ENCODE measurements around the gene RSRC1. TPM values are rescaled to one million over a fixed set of nuclear protein-coding genes. Genes with fewer than 3 reads are reported as not detected.

The RSRC1 gene
- total and polyA plus RNA-seq, 8 donors, result 7.7 to 19.9 (median 10.2) TPM

DNA sequence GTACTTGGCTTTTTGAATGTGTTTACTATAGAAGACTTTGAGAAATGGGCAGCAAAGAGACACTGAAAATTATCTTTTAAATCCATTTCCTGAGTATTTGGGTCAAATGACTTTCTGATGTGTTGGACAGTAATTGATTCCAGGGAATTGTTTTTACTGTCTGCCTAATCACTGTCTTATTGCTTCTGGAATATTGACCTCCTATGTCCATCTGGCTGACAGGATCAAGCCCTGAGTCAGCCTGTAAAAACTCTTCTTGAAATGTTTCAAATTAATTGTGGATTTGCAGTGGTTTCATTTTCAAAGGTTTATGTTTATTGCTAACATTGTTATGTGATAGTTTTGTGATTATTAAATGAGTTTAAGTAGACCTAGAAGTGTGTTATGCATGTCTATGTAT, 410.5 kb downstream of the RSRC1 start:
- Histone ChIP-seq H3K4me1 (no peaks in the 10 kb centered on the region), H3K36me3 (no peaks in the 10 kb centered on the region), H3K27me3 (no peaks in the 10 kb centered on the region), H3K9me3 (no peaks in the 10 kb centered on the region), H3K4me3 (no peak overlapping the region), H3K27ac (no peak overlapping the region)
- no peak for TF ChIP-seq CTCF (IDR thresholded peaks at IDR 0.05)
- FAIRE-seq, result no peak
- DNase-seq, result no peak
- intact Hi-C loops (cut with DNase I), result no loop called here
- no peak for ATAC-seq

- Histone ChIP-seq H3K27ac (no peak overlapping the region), H3K36me3 (no peaks in the 10 kb centered on the region), H3K4me3 (no peak overlapping the region), H3K4me1 (no peaks in the 10 kb centered on the region), H3K27me3 (no peaks in the 10 kb centered on the region), H3K9me3 (no peaks in the 10 kb centered on the region)
- FAIRE-seq, result no peak
- ATAC-seq, result no peak
- 68 to 83% methylated on average over 4 of the region's 4 CpGs for WGBS, 2 donors
- DNase-seq, result no peak
- TF ChIP-seq CTCF (IDR thresholded peaks at IDR 0.05), result no peak
- intact Hi-C loops (cut with DNase I), result no loop called here
Measured at GRCh38 chr3:158522221-158523136, 412.6 kb downstream of the RSRC1 start.

GRCh38 chr3:158528076-158528674, 418.3 kb downstream of the RSRC1 start:
- H3K9me3 ChIP-seq, result no peaks in the 10 kb centered on the region
- FAIRE-seq (no peak), ATAC-seq (no peak), DNase-seq (no peak)
- H3K36me3 ChIP-seq, result no peaks in the 10 kb centered on the region
- no peak overlapping the region for H3K4me3 ChIP-seq
- no peaks in the 10 kb centered on the region for H3K27me3 ChIP-seq
- WGBS, 2 donors, result 94 to 95% methylated on average over 7 of the region's 7 CpGs
- H3K4me1 ChIP-seq, result no peaks in the 10 kb centered on the region
- intact Hi-C loops (cut with DNase I), result no loop called here
- H3K27ac ChIP-seq, result no peak overlapping the region
- no peak for TF ChIP-seq CTCF (IDR thresholded peaks at IDR 0.05)

- Histone ChIP-seq H3K36me3 (no peaks in the 10 kb centered on the region), H3K4me3 (no peak overlapping the region), H3K27me3 (no peaks in the 10 kb centered on the region), H3K4me1 (no peaks in the 10 kb centered on the region), H3K9me3 (no peaks in the 10 kb centered on the region), H3K27ac (no peak overlapping the region)
- intact Hi-C loops (cut with DNase I), result no loop called here
- no peak for FAIRE-seq
- 61 to 65% methylated on average over 5 of the region's 5 CpGs for WGBS, 2 donors
- TF ChIP-seq CTCF (IDR thresholded peaks at IDR 0.05), result no peak
- ATAC-seq, result no peak
- DNase-seq, result no peak
Measured at GRCh38 chr3:158531334-158531733, 421.4 kb downstream of the RSRC1 start.
